Measurements from ENCODE around the gene NR2F1-AS1. TPM values are rescaled to one million over a fixed set of nuclear protein-coding genes. Genes with fewer than 3 reads are reported as not detected.

Gene NR2F1-AS1
- total and polyA plus RNA-seq, 2 donors (not counting 3 experiments of a cell fraction or from before 2014, with no cell fraction given), result 4.2 to 13.8 TPM

DNA sequence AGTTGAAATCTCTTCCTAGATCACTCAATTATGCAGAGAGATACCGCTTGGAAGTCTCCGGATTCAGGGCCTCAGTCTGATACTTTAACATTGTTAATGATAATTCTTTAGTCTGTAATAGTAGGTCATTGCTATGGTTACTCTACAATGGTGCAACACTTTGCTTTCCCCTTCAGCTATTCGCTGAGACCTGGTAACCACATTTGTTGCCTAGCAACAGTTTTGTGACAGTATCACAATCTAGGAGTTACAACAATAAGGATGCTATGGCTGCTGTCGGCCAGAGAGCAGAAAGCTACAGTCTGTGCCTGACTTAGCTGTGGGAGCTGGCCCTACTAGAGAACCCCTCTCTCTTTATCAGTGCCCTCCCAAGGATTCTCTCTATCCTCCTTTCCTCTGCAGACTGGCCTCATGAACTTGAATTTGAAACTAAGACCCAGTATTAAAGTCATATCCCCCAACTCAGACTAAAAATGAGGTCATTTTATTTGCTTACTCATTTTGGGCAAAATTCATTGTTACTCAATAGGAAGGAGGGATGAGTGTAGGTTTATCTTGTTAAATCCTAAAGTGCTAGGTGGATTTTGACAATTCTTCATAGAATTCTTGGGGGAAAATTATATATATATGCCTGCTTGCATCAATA is 41.3 kb upstream of the NR2F1-AS1 start:
- no TSS peak for BruUV-seq (replicated peaks)
- no peak overlapping the region for H3K4me3 ChIP-seq (replicated peaks in 1 of 3; ENCODE audit: insufficient read depth in 1 of 3, low read depth in 1 of 3, low read length in 3 of 3)

More for the DNA sequence above, 41.3 kb upstream of the NR2F1-AS1 start:
- Histone ChIP-seq H3K9ac (replicated peaks; ENCODE audit: extremely low read depth, insufficient read depth, low read length) (no peak overlapping the region), H3K27me3 (ENCODE audit: control insufficient read depth in 2 of 2, insufficient read depth in 2 of 2, low read length in 2 of 2) (no peaks in the 10 kb centered on the region), H3K9me3 (replicated peaks; ENCODE audit: control insufficient read depth, insufficient read depth, low read length) (no peaks in the 10 kb centered on the region), H3K36me3 (ENCODE audit: control insufficient read depth in 2 of 2, extremely low read depth in 1 of 2, insufficient read depth in 2 of 2, low read length in 2 of 2) (no peaks in the 10 kb centered on the region), H4K20me1 (replicated peaks; ENCODE audit: control insufficient read depth, extremely low read depth, insufficient read depth, low read length) (no peaks in the 10 kb centered on the region), H3K9me1 (replicated peaks; ENCODE audit: control insufficient read depth, extremely low read depth, insufficient read depth, low read length) (no peaks in the 10 kb centered on the region), H3K4me1 (ENCODE audit: control insufficient read depth, extremely low read depth, insufficient read depth, low read length) (peaks cover 7% of the 10 kb centered on the region), H2AFZ (ENCODE audit: low read depth, low read length) (no peak overlapping the region), H3K27ac (ENCODE audit: insufficient read depth, low read depth, low read length) (no peak overlapping the region), H3K79me2 (ENCODE audit: control insufficient read depth, insufficient read depth, low read length) (no peaks in the 10 kb centered on the region), H3K4me2 (ENCODE audit: insufficient read depth, low read length) (no peak overlapping the region)
- ChIA-PET CTCF (interaction anchor here (1.0 to 5.4 kb wide), 4 partner anchors 10 to 178 kb away, joined by 3 to 43 read pairs (median 4); no protein-coding TSS in a partner anchor), POLR2A (no interaction called here)
- DNase-seq (ENCODE audit: low read depth, low spot score) (no peak), FAIRE-seq (no peak)
- intact Hi-C loops (cut with micrococcal nuclease) (loop anchor here (5.0 kb wide), 1 partner anchor 95 kb away; no protein-coding TSS in a partner anchor), dilution Hi-C loops (cut with MboI; ENCODE audit: extremely low pct_ligation_motif_present, low sequenced_read_pairs) (no loop called here)
- TF ChIP-seq GATA2 (IDR thresholded peaks at IDR 0.05; ENCODE audit: insufficient read depth, insufficient read length, low read depth, low read length), result no peak
- TF ChIP-seq POLR2A (IDR thresholded peaks at IDR 0.05; ENCODE audit: low read depth, low read length), result no peak
- no peak for TF ChIP-seq POLR2AphosphoS5 (IDR thresholded peaks at IDR 0.05; ENCODE audit: insufficient read depth, low read depth, low read length)
- no peak for TF ChIP-seq EZH2 (IDR thresholded peaks at IDR 0.05; ENCODE audit: borderline replicate concordance, low read depth, low read length, severe bottlenecking)
- TF ChIP-seq, protein P1, sequence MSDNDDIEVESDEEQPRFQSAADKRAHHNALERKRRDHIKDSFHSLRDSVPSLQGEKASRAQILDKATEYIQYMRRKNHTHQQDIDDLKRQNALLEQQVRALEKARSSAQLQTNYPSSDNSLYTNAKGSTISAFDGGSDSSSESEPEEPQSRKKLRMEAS (IDR thresholded peaks at IDR 0.05; ENCODE audit: insufficient read depth, insufficient read length), result no peak
- TF ChIP-seq JUN (IDR thresholded peaks at IDR 0.05; ENCODE audit: borderline replicate concordance, insufficient read depth, insufficient read length, low read depth), result no peak
- TF ChIP-seq MYC (IDR thresholded peaks at IDR 0.05; ENCODE audit: low read depth, low read length), result no peak
- TF ChIP-seq FOS (IDR thresholded peaks at IDR 0.05; ENCODE audit: borderline replicate concordance, insufficient read depth, low read length), result no peak
- TF ChIP-seq, protein P2, sequence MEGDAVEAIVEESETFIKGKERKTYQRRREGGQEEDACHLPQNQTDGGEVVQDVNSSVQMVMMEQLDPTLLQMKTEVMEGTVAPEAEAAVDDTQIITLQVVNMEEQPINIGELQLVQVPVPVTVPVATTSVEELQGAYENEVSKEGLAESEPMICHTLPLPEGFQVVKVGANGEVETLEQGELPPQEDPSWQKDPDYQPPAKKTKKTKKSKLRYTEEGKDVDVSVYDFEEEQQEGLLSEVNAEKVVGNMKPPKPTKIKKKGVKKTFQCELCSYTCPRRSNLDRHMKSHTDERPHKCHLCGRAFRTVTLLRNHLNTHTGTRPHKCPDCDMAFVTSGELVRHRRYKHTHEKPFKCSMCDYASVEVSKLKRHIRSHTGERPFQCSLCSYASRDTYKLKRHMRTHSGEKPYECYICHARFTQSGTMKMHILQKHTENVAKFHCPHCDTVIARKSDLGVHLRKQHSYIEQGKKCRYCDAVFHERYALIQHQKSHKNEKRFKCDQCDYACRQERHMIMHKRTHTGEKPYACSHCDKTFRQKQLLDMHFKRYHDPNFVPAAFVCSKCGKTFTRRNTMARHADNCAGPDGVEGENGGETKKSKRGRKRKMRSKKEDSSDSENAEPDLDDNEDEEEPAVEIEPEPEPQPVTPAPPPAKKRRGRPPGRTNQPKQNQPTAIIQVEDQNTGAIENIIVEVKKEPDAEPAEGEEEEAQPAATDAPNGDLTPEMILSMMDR (IDR thresholded peaks at IDR 0.05; ENCODE audit: extremely low read depth in 1 of 2, insufficient read depth in 1 of 2, low read depth in 1 of 2, low read length in 2 of 2), result no peak
